HG03039 (cell line): ENCODE results near the gene KLHL11.

ENCODE experiments used
- ATAC-seq: cut with Tn5 transposase; IDR thresholded peaks from one replicate; pipeline ENCODE4 v1.9.1; 2021; ENCODE audit warnings: mild to moderate bottlenecking, moderate library complexity; ENCODE audit not compliant: unreplicated experiment

The KLHL11 gene

DNA sequence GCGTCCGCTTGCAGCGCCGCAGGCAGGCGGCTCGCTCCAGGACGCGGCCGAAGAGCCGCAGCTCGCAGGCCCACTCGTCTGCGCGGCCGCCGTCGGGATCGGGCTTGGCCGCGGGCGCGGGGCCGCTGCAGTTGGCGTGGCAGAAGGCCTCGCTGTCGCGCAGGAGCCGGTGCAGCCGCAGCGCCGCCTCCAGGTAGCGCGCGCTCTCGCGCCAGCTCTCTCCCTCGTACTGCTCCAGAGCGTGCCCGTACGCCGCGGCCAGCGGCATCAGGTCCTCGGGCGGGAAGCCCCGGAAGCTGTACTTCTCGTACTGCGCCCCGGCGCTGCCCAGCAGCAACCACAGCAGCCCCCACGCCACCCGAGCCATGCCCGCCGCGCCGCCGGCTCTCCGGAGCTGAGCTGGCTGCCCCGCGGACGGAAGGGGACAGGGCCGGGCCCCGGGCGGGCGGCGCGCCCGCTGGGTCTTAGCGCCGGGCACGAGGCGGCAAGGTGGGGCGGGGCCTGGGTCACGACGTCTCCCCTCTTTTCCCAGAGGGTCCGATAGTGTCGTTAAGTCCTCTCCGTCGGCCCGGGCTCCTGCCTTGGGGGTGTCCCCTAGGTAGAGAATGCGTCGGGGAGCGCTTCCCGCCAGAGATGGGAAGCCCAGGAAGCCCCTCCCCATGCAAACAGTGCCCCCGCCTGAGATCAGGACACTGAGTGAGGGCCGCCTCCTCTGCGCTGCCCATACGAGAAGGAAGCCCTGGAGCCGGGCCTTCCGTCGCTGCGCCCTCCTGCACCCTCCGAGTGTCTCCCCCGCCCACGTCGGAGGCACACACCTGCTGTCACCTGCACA is 53.5 kb downstream of the KLHL11 start, which contains the start of gene P3H4:
Gene P3H4, minus strand, starts transcription at position 401 of the 832 bp plus-strand sequence. Its CDS starts 34 bp downstream, at position 367.
- no peak for ATAC-seq

DNA sequence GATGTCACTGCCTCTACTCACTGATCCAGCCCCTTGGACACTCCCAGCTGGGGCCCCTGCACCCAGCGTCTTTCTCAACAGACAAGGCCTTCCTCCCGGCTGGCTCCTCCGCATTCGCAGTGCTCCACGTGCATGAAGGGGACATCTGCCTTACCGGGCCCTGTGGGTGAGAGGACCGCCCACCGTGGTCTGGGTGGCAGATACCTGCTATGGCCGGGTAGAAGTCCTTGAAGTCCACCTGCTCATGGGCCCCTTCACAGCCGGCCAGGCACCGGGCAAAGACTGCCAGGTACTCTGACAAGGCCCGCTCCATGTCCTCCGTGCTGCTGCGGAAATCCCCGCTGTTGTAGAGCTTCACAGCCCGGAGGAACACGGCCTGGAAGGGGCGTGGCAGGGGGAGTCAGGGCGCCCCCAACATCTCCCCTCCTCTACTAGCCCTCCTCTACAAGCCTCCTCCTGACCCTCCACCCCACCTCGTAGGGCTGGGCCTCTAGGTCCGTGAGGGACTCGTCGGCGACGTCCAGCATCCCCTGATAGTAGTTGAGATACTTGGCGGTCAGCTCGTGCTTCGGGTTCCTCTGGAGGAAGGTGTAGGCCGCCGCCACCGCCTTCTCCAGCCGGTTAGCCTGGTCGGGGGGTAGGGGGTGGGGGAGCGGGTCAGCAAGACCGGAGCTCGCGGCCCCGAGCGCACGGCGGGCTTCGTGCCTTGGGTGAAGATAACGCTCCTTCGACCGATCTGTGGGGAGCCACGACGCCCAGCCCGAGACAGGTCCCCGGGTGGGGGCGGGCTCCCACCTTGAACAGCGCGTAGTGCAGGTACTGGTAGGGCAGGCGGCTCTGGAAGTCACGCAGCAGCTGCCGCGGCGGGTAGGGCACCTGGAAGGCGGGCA is 54.3 kb downstream of the KLHL11 start:
- ATAC-seq = no peak

DNA sequence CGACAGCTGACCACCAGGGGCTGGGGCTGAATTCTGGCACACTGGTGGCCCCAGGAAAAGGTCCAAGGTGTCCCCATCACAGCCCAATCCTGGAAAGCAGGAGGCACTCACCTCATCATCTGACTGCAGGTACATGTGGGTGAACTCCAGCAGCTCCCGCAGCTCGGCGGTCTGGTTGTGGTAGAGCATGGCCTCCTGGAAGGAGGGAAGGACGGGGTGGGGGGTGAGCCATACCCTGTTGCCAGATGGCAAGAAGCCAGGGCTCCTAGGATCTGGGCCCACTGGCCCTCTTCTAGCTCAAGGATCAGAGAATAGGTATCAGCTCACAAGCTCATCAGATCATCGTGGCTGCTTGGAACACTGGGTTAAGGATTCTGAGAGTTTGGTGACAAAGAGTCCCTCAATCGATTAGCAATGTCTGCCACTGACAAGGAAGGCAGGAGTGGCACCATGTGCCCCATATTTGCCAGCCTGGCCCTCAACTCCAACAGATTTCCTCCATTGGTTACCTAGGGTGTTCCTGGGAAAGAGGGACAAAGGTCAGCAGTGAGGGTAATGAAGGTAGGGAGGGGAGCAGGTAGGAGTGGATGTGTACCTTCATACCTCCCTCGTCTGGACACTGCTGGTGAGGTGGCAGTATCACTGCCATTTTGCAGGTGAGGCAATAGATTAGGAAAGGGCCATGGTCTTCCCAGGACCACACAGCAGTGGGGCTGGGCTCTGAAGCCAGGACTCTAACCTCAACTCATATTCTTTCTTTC is 58.4 kb downstream of the KLHL11 start:
- no peak for ATAC-seq
